ENCODE measurements around the gene SLC10A7. TPM values are rescaled to one million over a fixed set of nuclear protein-coding genes. Genes with fewer than 3 reads are reported as not detected.
A peak's percentile ranks its signal among the peaks of the same experiment; 100 is the strongest.

Gene SLC10A7
- total and polyA plus RNA-seq, 9 of the 15 experiments (the other 6 are each of a cell fraction or from before 2014, with no cell fraction given): 6.4 to 22.8 (median 16.1) TPM

DNA sequence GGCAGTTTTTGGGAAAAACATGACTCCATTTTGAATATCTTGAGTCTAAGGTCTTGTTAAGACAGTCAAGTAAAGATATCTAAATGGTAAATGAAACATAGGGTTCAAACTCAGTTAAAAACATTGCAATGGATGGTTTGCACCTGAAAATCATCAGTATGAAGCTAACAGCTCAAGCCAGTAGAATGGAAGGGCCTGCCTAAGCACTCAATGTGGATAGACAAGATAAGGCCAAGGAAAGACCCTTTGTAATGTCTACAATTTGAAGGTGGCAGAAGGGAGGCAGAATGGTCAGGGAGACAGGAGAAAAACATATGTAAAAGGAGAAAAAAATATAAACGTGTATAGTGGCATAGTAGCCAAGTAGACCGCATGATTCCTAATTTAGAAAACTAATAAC, 229.2 kb downstream of the SLC10A7 start:
- TF ChIP-seq DPF2 (IDR thresholded peaks at IDR 0.05): peak; percentile 51; the same call in 1 of the 2 replicates
- peak; percentile 68 for TF ChIP-seq CBFA2T3 (IDR thresholded peaks at IDR 0.05)
- peak; percentile 69 for TF ChIP-seq ARID1B (IDR thresholded peaks at IDR 0.05)
- TF ChIP-seq, protein P1, sequence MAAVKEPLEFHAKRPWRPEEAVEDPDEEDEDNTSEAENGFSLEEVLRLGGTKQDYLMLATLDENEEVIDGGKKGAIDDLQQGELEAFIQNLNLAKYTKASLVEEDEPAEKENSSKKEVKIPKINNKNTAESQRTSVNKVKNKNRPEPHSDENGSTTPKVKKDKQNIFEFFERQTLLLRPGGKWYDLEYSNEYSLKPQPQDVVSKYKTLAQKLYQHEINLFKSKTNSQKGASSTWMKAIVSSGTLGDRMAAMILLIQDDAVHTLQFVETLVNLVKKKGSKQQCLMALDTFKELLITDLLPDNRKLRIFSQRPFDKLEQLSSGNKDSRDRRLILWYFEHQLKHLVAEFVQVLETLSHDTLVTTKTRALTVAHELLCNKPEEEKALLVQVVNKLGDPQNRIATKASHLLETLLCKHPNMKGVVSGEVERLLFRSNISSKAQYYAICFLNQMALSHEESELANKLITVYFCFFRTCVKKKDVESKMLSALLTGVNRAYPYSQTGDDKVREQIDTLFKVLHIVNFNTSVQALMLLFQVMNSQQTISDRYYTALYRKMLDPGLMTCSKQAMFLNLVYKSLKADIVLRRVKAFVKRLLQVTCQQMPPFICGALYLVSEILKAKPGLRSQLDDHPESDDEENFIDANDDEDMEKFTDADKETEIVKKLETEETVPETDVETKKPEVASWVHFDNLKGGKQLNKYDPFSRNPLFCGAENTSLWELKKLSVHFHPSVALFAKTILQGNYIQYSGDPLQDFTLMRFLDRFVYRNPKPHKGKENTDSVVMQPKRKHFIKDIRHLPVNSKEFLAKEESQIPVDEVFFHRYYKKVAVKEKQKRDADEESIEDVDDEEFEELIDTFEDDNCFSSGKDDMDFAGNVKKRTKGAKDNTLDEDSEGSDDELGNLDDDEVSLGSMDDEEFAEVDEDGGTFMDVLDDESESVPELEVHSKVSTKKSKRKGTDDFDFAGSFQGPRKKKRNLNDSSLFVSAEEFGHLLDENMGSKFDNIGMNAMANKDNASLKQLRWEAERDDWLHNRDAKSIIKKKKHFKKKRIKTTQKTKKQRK (IDR thresholded peaks at IDR 0.05; ENCODE audit: borderline replicate concordance, low read depth, low read length): no peak
- TF ChIP-seq TAL1 (IDR thresholded peaks at IDR 0.05): peak; percentile 54; the same call in 1 of the 2 replicates
- peak; percentile 47 for TF ChIP-seq CBFA2T2 (conservative IDR thresholded peaks at IDR 0.05)
- TF ChIP-seq TEAD4 (IDR thresholded peaks at IDR 0.05; ENCODE audit: low read length): peak; percentile 21; the same call in 1 of the 2 replicates
- no peak for TF ChIP-seq TEAD4 (CRISPR knock-in tag; IDR thresholded peaks at IDR 0.05; ENCODE audit: borderline replicate concordance)
- TF ChIP-seq NCOA4 (IDR thresholded peaks at IDR 0.05; ENCODE audit: partially characterized antibody): no peak
- TF ChIP-seq TRIM24 (IDR thresholded peaks at IDR 0.05): 0 out of 4 replicates have a peak, but pooled peaks of 1 of the 2 experiments have one; percentile 23
- TF ChIP-seq SMARCA4 (IDR thresholded peaks at IDR 0.05): 0 out of 2 replicates have a peak, but pooled peaks have one; percentile 29
- 0 out of 2 replicates have a peak, but pooled peaks have one; percentile 16 for TF ChIP-seq NCOR1 (IDR thresholded peaks at IDR 0.05)
- TF ChIP-seq PCBP1 (IDR thresholded peaks at IDR 0.05; ENCODE audit: low read depth, low read length, poor library complexity, severe bottlenecking): no peak
- 0 out of 2 replicates have a peak, but pooled peaks have one; percentile 17 for TF ChIP-seq STAT5A (IDR thresholded peaks at IDR 0.05; ENCODE audit: borderline replicate concordance, low read length)
- peak; percentile 41; the same call in 1 of the 2 replicates for TF ChIP-seq TCF3 (CRISPR knock-in tag; IDR thresholded peaks at IDR 0.05)
- TF ChIP-seq ETV5 (CRISPR knock-in tag; IDR thresholded peaks at IDR 0.05; ENCODE audit: low read depth): no peak
- TF ChIP-seq CBX5 (IDR thresholded peaks at IDR 0.05; ENCODE audit: borderline replicate concordance, low read depth): no peak
- Histone ChIP-seq H4K20me1 (replicated peaks; ENCODE audit: control insufficient read depth, insufficient read depth, low read length) (no peaks in the 10 kb centered on the region), H3K27me3 (ENCODE audit: control insufficient read depth in 2 of 2, insufficient read depth in 2 of 2, low read length in 2 of 2) (no peaks in the 10 kb centered on the region), H3K4me1 (replicated peaks in 1 of 2; ENCODE audit: control insufficient read depth in 2 of 2, insufficient read depth in 2 of 2, low read length in 2 of 2) (no peaks in the 10 kb centered on the region), H3K4me2 (ENCODE audit: insufficient read depth, low read length) (no peak overlapping the region), H3K9me1 (ENCODE audit: control insufficient read depth, insufficient read depth, low read length) (no peaks in the 10 kb centered on the region), H3K27ac (ENCODE audit: extremely low read depth, low read depth, low read length) (no peak overlapping the region), H3K9ac (ENCODE audit: insufficient read depth in 1 of 2, low read depth in 2 of 2, low read length in 2 of 2) (no peak overlapping the region), H3K79me2 (ENCODE audit: control insufficient read depth, insufficient read depth, low read length) (no peaks in the 10 kb centered on the region), H3K36me3 (ENCODE audit: control insufficient read depth, insufficient read depth, low read length) (no peaks in the 10 kb centered on the region), H3K9me3 (replicated peaks; ENCODE audit: control insufficient read depth, insufficient read depth, low read depth, low read length) (no peaks in the 10 kb centered on the region), H2AFZ (ENCODE audit: low read depth, low read length) (no peak overlapping the region), H3K4me3 (no peak overlapping the region)
- FAIRE-seq: peak; percentile 44
- in situ Hi-C loops (cut with MboI): no loop called here
- CTCF ChIA-PET (ENCODE audit: low intra/inter-chr PET ratio): no interaction called here
- intact Hi-C loops (cut with micrococcal nuclease): no loop called here
- WGBS (ENCODE audit: insufficient coverage, low coverage, missing lambda C conversion rate): 42% methylated on average over 2 of the region's 2 CpGs
- POLR2A ChIA-PET: no interaction called here
- DNase-seq (ENCODE audit: extremely low read depth in 1 of 4, low spot score in 3 of 4): peak in 3 of 4 experiments; percentile 13 to 48 (median 21)
- BruUV-seq (replicated peaks): no TSS peak
- ATAC-seq: peak; percentile 78

Measured in K562 (cell line).